Stromal cell of bone marrow (primary cell): Measurements from ENCODE around the gene CDC20B.

Experiments used
- DNase-seq: peaks from one replicate; pipeline ENCODE4 v3.0.0-alpha.2; 2012; ENCODE audit warnings: low read depth

Gene CDC20B, protein sequence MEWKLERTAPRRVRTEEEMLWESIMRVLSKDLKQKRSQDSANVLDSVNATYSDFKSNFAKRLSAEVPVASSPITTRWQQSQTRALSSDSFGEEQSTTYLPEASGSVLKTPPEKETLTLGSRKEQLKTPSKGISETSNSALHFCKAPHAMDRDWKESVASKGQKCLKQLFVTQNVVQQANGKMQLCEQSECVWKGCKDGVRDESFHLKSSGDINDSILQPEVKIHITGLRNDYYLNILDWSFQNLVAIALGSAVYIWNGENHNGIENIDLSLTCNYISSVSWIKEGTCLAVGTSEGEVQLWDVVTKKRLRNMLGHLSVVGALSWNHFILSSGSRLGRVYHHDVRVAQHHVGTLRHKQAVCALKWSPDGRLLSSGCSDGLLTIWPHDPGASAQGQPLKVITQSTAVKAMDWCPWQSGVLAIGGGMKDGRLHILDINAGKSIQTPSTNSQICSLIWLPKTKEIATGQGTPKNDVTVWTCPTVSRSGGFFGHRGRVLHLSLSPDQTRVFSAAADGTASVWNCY

DNA sequence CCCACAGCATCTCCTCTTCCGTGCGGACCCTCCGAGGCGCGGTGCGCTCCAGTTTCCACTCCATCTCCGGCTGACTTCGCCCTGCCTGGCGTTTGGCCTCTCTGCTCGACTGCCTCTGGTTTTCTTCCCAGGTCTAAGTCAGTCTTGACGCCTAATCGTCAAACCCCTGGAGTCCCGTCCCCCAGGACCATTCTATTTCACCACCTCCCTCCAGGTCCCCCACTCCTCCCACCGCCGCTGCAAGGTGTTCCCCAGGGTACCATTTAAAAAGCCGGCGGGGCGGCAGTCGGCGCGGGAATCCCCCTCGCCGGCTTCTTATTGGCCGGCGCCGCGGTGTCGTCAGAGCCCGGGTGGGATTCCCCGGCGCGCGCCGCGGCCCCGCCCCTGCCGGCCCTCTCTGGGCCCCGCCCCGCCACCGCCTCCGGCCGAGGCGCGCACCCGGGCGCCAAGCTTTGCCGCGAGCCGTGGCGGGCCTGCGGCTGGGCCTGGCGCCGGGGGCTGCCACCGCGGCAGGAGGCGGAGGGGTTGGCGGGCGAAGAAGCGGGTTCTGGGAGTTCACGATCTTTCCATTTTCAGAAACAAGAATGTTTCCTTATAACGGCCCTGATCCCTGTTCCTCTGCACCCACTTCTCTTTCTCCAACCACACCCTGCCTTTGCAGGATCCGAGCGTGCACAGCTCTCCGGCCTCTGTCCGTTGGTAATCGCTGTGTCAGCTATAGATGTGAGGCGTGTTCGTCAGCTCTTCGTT is at the start of gene CDC20B:
Gene CDC20B, minus strand, starts transcription at position 241 of the 750 bp plus-strand sequence. Its CDS starts 177 bp downstream, at position 64.
- DNase-seq = peak; percentile 56

DNA sequence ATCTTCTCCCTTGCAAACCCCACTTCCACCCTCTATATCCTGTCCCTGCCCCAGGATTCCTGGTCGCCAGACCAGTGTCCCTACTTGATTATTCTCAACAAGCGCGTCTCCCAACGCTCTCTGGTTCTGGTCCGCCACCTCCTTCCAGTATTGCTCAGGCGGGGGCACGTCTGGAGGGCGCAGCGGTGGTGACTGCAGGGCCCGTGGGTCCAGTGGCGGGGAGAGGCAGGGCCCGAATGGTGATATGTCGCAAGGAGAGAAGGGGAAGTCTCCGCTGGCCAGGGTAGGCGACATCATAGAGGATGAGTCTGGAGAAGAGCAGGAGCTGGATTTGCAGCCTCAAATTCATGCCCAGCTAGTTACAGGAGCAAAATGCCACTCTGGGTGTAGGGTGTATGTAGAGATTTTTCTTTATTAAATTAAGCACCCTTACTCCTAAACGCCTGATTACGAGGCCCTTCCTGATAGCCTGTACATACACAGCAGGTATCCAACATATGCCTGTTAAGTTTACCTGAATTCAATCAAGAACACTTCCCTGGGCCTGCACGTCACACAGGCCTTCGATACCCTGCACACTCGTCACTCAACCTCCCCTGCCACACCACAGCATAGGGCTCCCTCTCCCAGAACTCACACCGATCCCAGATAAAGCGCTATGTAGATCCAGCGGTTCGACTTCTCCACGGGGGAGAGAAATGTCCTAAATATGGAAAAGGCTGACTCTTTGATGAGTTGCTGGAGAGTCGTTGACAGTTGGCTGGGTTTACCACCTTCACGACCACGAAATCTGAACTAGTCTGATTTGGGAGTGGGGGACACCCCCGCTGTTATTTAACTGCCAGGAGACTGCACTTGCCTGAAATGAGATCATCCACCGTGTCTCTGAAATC is 49.4 kb upstream of the CDC20B start:
- no peak for DNase-seq

DNA sequence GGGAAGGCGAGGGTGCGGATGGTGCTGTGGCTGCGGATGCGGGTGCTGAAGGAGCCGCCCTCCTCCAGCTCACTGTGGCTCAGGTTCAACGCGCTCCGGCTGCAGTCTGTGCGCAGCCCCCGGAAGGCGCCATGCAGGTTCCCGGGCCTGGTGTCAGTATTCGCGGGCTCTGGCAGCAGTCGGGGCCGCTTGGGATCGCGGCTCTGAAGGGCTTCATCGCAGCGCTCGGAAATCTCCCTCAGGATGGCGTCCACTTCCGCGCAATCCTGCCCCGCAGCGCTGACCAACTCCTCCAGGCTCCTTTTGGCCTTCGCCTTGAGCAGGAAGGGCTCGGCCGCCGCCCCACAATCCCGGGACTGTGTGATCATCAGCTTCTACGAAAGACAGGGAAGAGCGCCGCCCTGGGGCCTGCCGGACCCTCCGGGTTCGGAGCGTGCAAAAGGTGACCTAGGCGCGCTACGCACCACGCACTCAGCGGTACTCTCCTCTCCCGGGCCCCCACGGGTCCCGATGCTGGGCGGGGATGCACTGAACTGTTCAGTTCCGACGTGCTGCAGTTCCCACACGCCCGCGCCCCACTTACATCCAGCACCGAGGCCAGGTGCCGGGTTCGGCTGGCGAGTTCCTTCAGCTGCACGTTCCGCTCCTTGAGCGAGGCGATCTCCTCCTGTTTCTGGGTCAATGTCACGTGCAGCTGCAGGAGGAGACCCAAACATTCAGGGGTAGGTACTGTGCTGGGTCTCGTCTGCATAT is 47.6 kb upstream of the CDC20B start:
- DNase-seq = no peak

DNA sequence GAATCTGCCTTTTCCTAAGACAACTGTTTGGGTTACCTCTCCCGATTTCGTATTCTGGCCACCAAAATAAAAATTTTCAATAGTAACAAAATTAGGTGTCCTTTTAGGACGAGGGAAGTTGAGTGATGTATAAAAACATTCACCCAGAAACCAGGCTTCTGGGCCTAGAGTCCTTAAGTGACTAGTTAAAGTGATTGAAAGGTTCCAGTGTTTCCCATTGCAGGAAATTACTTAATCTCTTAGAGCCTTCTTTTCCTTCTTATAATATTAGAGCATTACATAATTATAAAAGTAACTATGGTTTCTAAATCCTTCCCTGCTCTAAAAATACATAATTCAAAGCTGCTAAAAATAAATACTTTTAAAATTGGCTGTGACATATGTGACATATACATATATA is 46.8 kb upstream of the CDC20B start:
- DNase-seq = no peak

DNA sequence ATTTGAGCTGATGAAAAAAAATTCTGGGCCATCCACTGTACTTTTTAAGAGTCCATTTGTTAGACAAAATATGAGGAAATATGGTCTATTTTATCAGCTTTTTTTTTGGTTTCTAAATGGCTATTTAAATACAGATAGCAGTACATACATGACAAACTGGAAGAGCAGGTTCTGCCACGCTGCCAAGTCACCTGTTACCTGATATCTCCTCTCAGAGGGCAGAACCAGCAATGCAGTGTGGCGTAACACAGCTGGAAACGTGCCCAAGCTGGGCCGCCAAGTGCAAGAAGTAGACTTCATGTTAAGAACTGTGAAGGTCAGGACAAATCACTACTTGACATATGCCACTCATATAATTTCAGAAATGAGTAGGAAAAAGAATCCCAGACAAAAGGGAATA is 46.0 kb upstream of the CDC20B start:
- DNase-seq = no peak

DNA sequence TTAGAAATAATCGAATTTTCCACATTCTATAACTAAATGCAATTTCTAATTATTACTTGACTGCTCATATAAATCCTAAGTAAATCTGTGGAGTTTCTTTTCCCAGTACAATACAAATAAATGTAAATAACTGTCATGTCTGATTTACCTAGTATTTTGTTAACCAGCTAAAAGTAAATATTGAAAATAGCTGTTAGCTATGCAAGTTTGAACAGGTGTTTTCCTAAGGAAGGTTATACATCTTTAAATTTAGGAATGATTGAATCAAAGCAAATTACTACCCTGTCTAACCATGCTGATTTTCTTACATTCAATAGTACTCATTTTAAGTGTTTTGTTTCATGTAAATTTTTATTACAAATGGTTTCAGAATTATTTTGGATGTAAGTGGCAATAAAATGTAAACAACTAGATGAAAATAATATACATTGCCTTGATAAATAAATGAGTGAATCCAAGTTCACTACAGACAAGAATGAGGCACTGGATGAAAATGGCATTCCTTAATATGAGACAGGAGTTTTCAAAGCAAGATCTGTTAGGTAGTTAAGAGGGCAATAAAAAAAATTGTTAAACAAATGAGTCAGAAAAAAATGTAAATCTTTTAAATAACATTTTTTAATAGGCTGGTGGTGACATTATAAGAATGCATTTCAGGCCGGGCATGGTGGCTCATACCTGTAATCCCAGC is 38.4 kb upstream of the CDC20B start:
- DNase-seq = no peak

DNA sequence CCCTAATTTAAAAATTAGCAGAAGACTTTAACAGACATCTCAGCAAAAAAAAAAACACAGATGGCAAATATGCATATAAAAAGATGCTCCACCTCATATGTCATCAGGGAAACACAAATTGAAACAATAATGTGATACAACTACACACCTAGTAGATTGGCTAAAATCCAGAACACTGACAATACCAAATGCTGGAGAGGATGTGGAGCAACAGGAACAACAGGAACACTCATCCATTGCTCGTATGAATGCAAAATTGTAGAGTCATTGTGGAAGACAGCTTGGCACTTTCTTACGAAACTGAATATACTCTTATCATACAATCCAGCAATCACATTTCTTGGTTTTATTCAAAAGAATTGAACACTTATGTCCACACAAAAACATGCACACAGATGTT is 32.0 kb upstream of the CDC20B start:
- no peak for DNase-seq

DNA sequence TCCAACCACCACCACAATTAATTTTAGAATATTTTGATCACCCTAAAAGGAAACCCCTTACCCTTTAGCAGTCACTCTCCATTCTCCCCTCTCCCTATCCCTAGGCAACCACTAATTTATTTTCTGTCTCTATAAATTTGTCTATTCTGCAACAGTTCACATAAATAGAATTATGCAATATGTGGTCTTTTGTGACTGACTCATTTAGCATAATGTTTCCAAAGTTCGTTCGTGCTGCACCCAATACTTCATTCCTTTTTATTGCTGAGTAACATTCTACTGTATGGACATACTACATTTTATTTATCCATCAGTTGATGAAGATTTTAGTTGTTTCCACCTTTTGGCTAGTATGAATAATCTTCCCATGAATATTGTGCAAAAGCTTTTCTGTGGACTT is 18.2 kb upstream of the CDC20B start:
- DNase-seq = no peak

DNA sequence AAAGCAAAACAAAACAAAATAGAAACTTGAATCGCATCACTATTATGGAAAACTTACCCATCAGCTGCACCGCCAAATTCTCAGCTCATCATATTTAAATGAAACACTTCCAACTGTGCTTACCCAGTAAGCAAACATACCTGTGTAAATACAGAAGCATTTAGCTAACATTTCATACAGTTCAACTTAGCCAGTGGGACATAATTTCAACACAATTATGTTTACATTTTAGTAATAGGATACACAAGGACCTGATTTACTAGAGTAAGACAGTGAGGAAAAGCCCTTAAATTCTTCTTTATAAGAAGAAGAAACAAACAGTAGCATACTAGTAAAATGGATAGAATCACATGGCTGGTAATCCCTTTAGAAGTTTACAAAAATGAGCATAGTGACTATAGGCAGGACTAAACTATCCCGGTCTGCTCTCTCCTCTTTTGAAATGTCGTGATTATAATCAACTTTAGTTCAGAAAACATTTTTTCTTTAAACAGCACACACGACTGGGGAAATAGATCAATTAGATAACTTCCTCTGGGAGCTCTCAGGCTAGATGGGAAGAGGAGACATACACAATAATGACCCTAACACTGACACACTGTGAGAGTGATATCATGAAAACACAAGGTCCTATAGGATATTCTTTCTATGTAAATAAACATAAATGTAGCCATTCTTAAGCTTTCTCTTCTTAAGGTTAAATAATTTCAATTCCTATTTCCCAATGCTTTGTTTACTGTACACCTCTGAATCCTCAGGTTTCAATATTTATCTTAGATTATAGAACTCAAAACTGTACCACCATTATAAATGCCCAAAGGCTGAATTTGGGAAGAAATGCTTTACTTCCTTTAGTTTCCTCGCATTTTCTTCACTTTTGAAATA is 15.9 kb upstream of the CDC20B start:
- no peak for DNase-seq

DNA sequence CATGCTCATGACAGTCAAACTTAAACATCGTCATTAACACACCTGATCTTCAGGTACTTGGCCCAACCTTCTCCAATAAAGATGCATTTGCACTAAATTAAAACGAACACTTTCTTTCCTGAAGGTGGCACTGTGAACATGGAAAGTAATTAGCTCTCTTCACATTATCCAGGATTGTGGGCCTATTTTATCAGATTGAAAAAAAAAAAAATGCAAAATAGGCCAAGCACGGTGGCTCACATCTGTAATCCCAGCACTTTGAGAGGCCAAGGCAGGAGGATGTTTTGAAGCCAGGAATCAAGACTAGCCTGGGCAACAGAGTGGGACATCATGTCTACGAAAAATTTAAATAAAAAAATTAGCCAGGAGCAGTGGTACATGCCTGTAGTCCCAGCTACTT is 14.4 kb upstream of the CDC20B start:
- DNase-seq = no peak

DNA sequence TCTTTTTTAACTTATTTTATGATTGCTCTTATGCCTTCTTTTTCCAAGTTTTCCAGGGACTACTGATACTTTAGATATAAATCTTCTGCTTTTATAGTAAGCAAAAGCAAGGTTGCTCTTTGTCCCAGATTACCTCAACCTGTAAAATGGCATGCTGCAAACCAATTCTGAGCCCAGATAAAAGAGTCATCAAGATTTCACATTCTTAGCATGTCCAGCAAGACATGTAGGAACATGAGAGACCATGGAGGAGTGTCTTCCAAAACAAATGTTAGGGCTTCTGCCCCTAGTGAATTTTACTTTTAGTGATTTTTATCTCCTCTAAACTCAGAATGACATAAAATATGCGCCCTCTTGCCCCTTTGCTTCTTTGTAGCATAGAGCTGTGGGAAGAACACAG is 7.0 kb upstream of the CDC20B start:
- no peak for DNase-seq

DNA sequence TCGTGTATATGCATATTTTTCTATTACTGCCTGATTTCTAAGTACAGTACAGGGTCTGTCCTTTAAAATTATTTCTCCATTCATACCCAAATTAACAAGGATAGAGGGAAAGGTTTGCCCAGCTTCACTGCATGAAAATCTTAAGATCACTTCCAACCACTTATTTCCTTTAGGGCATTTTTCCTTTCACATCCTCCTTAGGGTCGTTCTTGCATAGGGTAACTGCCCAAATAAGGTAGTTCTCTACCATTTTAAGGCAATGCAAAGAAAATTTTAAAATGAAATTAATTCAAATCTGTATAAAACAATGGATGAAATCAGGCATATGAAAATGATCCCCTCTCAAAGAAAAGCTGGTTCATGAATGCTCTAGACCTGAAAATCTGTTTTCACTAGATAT is 4.1 kb upstream of the CDC20B start:
- no peak for DNase-seq

DNA sequence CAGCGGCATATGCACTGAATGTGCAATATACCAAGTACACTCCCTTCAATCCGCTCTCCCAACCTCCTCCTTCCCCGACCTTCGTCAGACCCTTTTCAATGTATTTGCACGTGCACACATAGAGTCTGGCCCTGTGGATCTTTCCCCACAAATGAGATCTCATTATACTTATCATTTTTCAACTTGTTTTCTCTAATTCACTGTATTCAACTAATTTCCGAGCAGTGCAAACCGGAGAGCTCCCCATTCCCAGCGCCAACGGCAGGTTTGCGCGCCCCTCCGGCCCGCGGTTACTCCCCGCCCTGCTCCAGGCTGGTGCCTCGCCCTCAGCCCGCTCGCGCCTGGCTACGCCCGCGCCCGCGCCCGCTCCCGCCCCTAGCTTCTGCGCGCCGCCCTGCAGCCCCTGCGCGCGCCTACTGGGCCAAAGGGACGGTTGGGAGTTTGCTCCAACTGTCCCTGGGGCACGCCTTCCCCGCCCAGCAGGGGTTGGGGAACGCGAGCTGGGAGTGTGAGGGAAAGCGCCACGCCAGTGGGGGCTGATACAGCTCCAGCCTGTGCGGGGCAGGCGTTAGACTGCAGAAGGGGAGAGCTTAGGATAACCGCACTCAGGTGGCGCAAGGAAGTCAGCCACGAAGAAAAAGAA is 3.3 kb upstream of the CDC20B start:
- DNase-seq = no peak

DNA sequence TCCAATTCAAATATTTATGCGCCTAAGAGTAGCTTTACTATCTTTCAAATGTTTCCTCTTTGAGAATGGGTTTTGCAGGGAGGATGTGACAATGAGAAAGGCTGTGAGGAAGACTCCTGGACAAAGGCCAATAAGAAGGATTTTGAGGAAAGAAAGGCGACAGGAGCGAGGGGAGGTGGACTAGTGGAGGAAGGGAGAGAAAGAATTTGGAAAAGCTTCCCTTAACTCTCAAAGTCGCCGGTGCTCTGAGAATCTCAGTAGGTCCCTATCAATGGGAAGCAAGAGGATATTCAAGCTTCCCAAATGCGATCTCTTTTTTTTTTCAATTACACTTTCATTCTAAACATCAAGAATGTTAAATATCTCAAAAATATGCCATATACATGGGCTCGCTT is 2.8 kb upstream of the CDC20B start:
- DNase-seq = no peak

DNA sequence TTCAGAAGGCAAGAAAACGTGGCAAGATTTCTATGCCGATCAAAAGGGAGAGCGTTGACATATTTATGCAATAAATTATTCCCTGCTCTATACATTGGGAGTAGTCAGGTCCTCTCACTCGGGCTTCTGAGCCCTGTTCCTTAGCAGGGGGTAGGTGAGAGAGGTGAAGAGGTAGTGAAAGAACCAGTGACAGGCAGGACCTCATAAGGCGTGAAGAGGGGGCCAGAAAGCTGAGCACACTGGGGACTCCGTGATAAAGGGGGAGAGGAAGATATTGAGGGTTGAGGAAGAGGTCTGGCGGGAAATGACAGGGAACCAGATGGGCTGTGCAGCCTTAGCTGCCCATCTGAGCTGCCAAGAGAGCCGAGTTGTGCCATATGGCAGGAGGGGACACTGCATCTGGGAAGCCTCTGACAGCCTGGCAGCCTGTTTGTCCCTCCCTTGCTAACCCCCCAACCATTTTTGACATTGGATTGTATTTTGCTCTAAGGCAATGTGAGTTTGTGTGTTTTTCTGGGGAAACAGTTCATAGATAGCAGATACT is 782 bp upstream of the CDC20B start:
- no peak for DNase-seq

DNA sequence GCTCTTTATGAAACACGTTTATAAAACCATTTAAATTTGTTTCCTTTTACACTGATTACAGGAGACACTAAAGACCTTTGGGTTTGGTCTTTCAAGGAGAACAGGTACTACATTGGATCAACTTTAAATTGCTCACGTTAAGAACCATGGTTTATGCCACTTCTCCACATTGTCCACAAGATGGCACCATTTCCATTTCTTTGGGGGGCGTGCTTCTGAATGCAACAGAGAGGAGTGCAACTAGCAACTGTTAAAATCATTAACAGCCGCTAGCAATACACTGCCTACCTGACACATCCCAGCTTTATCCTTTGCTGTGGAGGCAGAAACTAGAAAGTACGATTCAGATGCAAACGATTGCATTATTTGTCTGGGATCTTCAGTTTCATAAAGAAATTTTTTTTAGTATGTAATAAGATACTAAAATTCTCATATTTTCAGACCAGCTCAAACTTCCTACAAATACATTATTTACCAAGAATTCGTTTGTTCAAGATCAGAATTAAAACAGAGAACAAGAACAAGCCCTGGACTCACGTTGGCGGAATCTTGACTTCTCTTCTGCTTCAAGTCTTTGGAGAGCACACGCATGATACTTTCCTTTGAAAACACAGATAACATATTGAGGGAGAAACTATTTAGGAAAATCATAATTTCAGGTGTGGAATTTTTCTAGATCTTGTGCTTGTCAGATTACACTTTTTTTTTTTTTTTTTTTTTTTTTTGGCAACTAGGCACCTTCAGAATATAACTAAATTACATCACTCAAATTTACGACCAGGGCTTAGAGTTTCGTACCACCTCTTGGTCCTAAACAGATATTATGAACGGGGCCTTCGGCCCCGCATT is 702 bp downstream of the CDC20B start:
- peak; percentile 72 for DNase-seq

DNA sequence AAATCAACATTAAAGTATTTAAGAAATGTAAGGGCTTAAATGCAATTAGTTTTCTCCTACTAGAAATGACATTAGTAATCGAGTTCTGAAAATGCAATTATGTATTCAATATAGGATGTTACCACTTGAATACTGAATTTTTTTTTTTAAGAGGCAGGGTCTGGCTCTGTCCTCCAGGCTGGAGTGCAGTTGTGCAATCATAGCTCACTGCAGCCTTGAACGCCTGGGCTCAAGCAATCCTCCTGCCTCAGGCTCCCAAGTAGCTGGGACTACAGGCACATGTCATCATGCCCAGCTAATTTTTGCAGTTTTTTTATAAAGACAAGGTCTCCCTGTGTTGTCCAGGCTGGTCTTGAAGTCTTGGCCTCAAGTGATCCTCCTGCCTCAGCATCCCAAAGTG is 1.5 kb downstream of the CDC20B start:
- DNase-seq = no peak

DNA sequence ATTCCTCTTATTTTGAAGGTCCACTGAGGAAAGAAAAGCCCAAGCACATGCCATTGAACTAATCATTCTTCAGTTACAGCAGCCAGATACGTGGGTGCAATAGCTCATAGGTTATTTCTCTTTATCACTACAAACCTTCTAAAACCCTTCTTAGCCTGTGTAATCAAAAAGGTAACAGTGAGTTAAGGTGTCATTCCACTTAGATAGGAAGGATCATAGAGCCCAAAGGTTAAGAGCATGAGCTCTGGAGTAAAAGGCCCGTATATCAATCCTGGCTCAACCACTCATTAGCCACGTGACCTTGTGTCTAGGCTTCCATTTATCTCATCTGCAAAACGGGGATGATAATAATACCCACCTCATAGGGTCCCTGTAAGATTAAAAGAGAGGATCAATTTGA is 10.3 kb downstream of the CDC20B start:
- DNase-seq = no peak
